K562 (cell line): ENCODE data around the gene NAA38. TPM values are rescaled to one million over a fixed set of nuclear protein-coding genes. Genes with fewer than 3 reads are reported as not detected.

Experiments used
- BCL6 ChIP-seq: fragments of 250-450 bp; sonication (Bioruptor Pico); IDR thresholded peaks from 2 replicates; pipeline ENCODE4 v1.4.0; 2020
- ETS1 ChIP-seq: conservative IDR thresholded peaks from 2 replicates; pipeline ENCODE4 v1.6.1; 2011; ENCODE audit warnings: low read depth, mild to moderate bottlenecking, low read length; ENCODE audit not compliant: control insufficient read depth
- FUS ChIP-seq: fragments of 200-400 bp; formaldehyde crosslinking; optimal IDR thresholded peaks from 2 replicates; pipeline ENCODE3; 2017; ENCODE audit warnings: low read depth, low read length
- KAT7 ChIP-seq: sonication (generic); formaldehyde crosslinking; IDR thresholded peaks from 2 replicates; pipeline ENCODE4 v1.8.0; 2022; ENCODE audit warnings: missing genetic modification reagents, mild to moderate bottlenecking, borderline replicate concordance
- L3MBTL2 ChIP-seq: fragments of 450-650 bp; IDR thresholded peaks from 2 replicates; pipeline ENCODE4 v1.6.1; 2016; ENCODE audit warnings: mild to moderate bottlenecking, moderate library complexity
- MCM5 ChIP-seq: fragments of 450-650 bp; IDR thresholded peaks from 2 replicates; pipeline ENCODE4 v1.6.1; 2016; ENCODE audit warnings: low read depth
- MGA ChIP-seq: fragments of 450-650 bp; IDR thresholded peaks from 2 replicates; pipeline ENCODE4 v1.6.1; 2016; ENCODE audit warnings: mild to moderate bottlenecking, moderate library complexity
- NCOA4 ChIP-seq: fragments of 450-650 bp; IDR thresholded peaks from 2 replicates; pipeline ENCODE4 v1.6.1; 2018; ENCODE audit warnings: mild to moderate bottlenecking; ENCODE audit not compliant: partially characterized antibody
- PHF20 ChIP-seq: fragments of 450-650 bp; IDR thresholded peaks from 2 replicates; pipeline ENCODE4 v1.6.1; 2018; ENCODE audit not compliant: partially characterized antibody
- THAP12 ChIP-seq: fragments of 250-450 bp; sonication (Bioruptor Pico); IDR thresholded peaks from 2 replicates; pipeline ENCODE4 v1.9.0; 2021; ENCODE audit warnings: mild to moderate bottlenecking, inconsistent platforms
- polyA plus RNA-seq, 8 experiments: library from polyadenylated mRNA; depleted of rRNA in 4 of 8; stranded (reverse) in 5 of 8; unstranded in 3 of 8; fragments of >200 nt; fragmentation: Nextera tagmentation in 2 of 8; fragmentation: Illumina TruSeq in 1 of 8; extraction: Ambion mirVana in 2 of 8; extraction: Trizol in 1 of 8; gene quantifications; 2 replicates each; pipeline versions ENCODE4 v1.2.1 to v1.2.3, GENCODE V29; 2011 to 2014; ENCODE audit warnings: inconsistent platforms in 1 of 8, missing spikeins in 1 of 8
- total RNA-seq, 7 experiments: library from RNA; depleted of rRNA in 6 of 7; stranded (reverse); fragments of >200 nt in 6 of 7; fragmentation: Illumina TruSeq in 2 of 7; extraction: Trizol in 2 of 7; gene quantifications; 2 replicates each; pipeline versions ENCODE4 v1.2.1 to v1.2.3, GENCODE V29; 2011 to 2021; ENCODE audit warnings: low replicate concordance in 1 of 7

NAA38 gene
- total and polyA plus RNA-seq, 9 of the 15 experiments (the other 6 are each of a cell fraction or from before 2014, with no cell fraction given): 16.4 to 99.8 (median 57.3) TPM

- TF ChIP-seq MGA: no peak; the same call in 1 of the 2 replicates
- no peak for TF ChIP-seq FUS
- peak; percentile 95 for TF ChIP-seq ETS1
- TF ChIP-seq THAP12 (CRISPR knock-in tag): peak; percentile 46; the same call in 1 of the 2 replicates
- no peak for TF ChIP-seq BCL6 (CRISPR knock-in tag)
- peak; percentile 24 for TF ChIP-seq PHF20
- TF ChIP-seq L3MBTL2: peak; percentile 61
- TF ChIP-seq NCOA4: no peak
- no peak for TF ChIP-seq MCM5
- peak; percentile 83 for TF ChIP-seq KAT7 (CRISPR knock-in tag)
Observed at GRCh38 chr17:7856811-7857712, at the start of gene NAA38 (continued).
